ENCODE measurements around the gene CEMIP2.

DNA sequence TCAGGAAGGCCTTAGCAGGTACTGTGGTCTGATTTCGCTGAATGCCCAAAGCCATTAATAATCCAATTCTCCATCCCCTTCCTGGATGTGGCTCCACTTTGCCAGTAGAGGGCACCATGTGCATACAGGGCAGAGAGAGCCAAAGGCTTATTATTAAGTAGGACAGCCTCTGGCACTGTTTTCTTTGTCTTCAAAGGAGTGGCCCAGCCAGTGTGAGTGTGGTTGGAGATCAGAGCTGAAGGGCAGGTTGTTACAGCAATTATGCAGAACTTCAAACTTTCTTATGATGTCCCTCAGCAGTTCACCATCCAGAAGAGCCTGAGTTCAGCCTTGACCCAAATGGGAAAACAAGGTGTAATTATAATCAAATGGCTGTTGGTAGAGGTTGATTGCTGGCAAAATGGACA is 38.6 kb upstream of the CEMIP2 start:
- TF ChIP-seq NFYB (CRISPR knock-in tag; conservative IDR thresholded peaks at IDR 0.05; ENCODE audit: low read depth), result no peak
- TF ChIP-seq, protein P1, sequence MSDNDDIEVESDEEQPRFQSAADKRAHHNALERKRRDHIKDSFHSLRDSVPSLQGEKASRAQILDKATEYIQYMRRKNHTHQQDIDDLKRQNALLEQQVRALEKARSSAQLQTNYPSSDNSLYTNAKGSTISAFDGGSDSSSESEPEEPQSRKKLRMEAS (CRISPR knock-in tag; IDR thresholded peaks at IDR 0.05), result no peak
